ENCODE measurements around the gene TEKT1. TPM values are rescaled to one million over a fixed set of nuclear protein-coding genes. Genes with fewer than 3 reads are reported as not detected.
A peak's percentile ranks its signal among the peaks of the same experiment; 100 is the strongest.

TEKT1 gene
- polyA plus RNA-seq, 2 of the 4 experiments (the other 2 are of a cell fraction), result not detected

DNA sequence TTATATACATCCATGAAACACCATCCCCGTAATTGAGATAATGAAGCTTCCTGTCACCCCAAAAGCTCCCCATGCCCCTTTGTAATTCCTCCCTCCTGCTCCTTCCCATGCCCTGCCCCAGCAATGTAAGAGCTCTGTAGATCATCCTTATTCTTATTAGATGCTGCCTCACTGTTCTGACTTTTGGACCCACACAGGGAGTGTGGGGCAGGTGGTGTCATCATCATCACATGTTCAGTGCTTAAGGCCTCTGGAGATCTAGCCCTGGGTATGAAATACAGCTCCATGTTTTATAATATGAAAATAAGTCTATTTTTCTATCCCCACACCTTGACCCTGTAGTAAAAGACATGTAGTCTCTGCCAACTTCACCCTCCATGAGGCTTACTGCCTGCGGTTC lies 73.8 kb downstream of the TEKT1 start:
- no peak overlapping the region for H3K4me2 ChIP-seq
- no peaks in the 10 kb centered on the region for H3K9me3 ChIP-seq
- POLR2A ChIA-PET, result no interaction called here
- ATAC-seq (no peak), FAIRE-seq (peak; percentile 7), DNase-seq (ENCODE audit: low read depth in 1 of 2, low spot score in 1 of 2) (no peak)
- WGBS (ENCODE audit: missing lambda C conversion rate), result 57% methylated on average over 2 of the region's 2 CpGs
- no peak overlapping the region for H3K27ac ChIP-seq
- TF ChIP-seq HOXB5 (CRISPR knock-in tag; IDR thresholded peaks at IDR 0.05), result no peak
- no peak for TF ChIP-seq ESRRA (IDR thresholded peaks at IDR 0.05; ENCODE audit: borderline replicate concordance, low read length)
- TF ChIP-seq, protein P1, sequence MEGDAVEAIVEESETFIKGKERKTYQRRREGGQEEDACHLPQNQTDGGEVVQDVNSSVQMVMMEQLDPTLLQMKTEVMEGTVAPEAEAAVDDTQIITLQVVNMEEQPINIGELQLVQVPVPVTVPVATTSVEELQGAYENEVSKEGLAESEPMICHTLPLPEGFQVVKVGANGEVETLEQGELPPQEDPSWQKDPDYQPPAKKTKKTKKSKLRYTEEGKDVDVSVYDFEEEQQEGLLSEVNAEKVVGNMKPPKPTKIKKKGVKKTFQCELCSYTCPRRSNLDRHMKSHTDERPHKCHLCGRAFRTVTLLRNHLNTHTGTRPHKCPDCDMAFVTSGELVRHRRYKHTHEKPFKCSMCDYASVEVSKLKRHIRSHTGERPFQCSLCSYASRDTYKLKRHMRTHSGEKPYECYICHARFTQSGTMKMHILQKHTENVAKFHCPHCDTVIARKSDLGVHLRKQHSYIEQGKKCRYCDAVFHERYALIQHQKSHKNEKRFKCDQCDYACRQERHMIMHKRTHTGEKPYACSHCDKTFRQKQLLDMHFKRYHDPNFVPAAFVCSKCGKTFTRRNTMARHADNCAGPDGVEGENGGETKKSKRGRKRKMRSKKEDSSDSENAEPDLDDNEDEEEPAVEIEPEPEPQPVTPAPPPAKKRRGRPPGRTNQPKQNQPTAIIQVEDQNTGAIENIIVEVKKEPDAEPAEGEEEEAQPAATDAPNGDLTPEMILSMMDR (IDR thresholded peaks at IDR 0.05), result no peak
- TF ChIP-seq CHD4 (IDR thresholded peaks at IDR 0.05; ENCODE audit: borderline replicate concordance), result no peak
- TF ChIP-seq EHF (CRISPR knock-in tag; IDR thresholded peaks at IDR 0.05), result no peak
- TF ChIP-seq, protein P2, sequence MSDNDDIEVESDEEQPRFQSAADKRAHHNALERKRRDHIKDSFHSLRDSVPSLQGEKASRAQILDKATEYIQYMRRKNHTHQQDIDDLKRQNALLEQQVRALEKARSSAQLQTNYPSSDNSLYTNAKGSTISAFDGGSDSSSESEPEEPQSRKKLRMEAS (IDR thresholded peaks at IDR 0.05), result no peak
- no peak for TF ChIP-seq SREBF2 (IDR thresholded peaks at IDR 0.05)
- TF ChIP-seq RCOR1 (IDR thresholded peaks at IDR 0.05; ENCODE audit: low read depth, low read length), result no peak
- TF ChIP-seq, protein P3, sequence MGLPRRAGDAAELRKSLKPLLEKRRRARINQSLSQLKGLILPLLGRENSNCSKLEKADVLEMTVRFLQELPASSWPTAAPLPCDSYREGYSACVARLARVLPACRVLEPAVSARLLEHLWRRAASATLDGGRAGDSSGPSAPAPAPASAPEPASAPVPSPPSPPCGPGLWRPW (IDR thresholded peaks at IDR 0.05), result no peak
- no peak for TF ChIP-seq ZC3H11A (IDR thresholded peaks at IDR 0.05)
- TF ChIP-seq, protein P4, sequence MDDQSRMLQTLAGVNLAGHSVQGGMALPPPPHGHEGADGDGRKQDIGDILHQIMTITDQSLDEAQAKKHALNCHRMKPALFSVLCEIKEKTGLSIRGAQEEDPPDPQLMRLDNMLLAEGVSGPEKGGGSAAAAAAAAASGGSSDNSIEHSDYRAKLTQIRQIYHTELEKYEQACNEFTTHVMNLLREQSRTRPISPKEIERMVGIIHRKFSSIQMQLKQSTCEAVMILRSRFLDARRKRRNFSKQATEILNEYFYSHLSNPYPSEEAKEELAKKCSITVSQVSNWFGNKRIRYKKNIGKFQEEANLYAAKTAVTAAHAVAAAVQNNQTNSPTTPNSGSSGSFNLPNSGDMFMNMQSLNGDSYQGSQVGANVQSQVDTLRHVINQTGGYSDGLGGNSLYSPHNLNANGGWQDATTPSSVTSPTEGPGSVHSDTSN (IDR thresholded peaks at IDR 0.05), result no peak
- TF ChIP-seq, protein P5, sequence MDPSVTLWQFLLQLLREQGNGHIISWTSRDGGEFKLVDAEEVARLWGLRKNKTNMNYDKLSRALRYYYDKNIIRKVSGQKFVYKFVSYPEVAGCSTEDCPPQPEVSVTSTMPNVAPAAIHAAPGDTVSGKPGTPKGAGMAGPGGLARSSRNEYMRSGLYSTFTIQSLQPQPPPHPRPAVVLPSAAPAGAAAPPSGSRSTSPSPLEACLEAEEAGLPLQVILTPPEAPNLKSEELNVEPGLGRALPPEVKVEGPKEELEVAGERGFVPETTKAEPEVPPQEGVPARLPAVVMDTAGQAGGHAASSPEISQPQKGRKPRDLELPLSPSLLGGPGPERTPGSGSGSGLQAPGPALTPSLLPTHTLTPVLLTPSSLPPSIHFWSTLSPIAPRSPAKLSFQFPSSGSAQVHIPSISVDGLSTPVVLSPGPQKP (IDR thresholded peaks at IDR 0.05; ENCODE audit: low read depth, low read length), result no peak
- TF ChIP-seq TFCP2L1 (CRISPR knock-in tag; IDR thresholded peaks at IDR 0.05), result no peak
- TF ChIP-seq, protein P6, sequence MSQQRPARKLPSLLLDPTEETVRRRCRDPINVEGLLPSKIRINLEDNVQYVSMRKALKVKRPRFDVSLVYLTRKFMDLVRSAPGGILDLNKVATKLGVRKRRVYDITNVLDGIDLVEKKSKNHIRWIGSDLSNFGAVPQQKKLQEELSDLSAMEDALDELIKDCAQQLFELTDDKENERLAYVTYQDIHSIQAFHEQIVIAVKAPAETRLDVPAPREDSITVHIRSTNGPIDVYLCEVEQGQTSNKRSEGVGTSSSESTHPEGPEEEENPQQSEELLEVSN (IDR thresholded peaks at IDR 0.05; ENCODE audit: borderline replicate concordance, low read depth), result no peak
- no peak for TF ChIP-seq ZFP36 (IDR thresholded peaks at IDR 0.05; ENCODE audit: borderline replicate concordance, partially characterized antibody)
- TF ChIP-seq, protein P7, sequence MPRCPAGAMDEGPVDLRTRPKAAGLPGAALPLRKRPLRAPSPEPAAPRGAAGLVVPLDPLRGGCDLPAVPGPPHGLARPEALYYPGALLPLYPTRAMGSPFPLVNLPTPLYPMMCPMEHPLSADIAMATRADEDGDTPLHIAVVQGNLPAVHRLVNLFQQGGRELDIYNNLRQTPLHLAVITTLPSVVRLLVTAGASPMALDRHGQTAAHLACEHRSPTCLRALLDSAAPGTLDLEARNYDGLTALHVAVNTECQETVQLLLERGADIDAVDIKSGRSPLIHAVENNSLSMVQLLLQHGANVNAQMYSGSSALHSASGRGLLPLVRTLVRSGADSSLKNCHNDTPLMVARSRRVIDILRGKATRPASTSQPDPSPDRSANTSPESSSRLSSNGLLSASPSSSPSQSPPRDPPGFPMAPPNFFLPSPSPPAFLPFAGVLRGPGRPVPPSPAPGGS (IDR thresholded peaks at IDR 0.05), result no peak
- no peak overlapping the region for H3K4me3 ChIP-seq
- H3K4me1 ChIP-seq, result no peaks in the 10 kb centered on the region; the same call in 2 of the 3 replicates
- CTCF ChIA-PET, result interaction anchor here (0.8 kb wide), 1 partner anchor 86 kb away, joined by 3 read pairs; no protein-coding TSS in a partner anchor

DNA sequence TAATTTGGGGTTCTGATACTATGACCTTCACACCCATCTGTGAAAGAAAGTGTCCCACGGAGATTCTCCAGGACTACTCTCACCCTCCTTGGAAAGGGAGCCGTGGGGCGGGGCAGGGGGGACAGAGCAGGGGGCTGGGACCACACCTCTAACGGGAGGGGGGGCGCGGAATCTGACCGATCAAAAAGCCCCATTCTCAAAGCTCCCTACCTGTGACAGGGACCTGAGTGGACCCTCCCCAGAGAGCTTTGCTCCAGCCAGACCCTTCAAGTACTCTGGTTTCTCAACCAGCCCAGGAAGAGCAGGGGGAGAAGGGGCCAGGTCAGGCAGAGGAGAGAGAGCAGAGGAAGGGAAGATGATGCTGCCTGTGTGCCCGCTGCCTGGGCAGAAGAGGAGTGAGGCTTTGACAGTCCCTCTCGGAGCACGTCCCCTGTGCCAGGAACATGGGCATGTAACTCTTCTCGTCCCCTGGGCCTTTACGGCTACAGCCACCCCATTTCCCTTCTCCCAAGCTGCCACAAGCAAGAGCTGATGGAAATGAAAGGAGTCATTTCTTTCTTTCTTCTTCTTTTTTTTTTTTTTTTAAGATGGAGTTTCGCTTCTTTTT lies 75.0 kb downstream of the TEKT1 start:
- FAIRE-seq (no peak), DNase-seq (ENCODE audit: low read depth in 1 of 2, low spot score in 1 of 2) (no peak), ATAC-seq (no peak)
- peaks cover 6% of the 10 kb centered on the region; the same call in 1 of the 3 replicates for H3K4me1 ChIP-seq
- H3K4me3 ChIP-seq, result no peak overlapping the region
- POLR2A ChIA-PET, result no interaction called here
- CTCF ChIA-PET, result interaction anchor here (0.7 to 1.5 kb wide), 4 partner anchors 13 to 158 kb away, joined by 3 to 4 read pairs (median 3); no protein-coding TSS in a partner anchor
- H3K27ac ChIP-seq, result no peak overlapping the region
- H3K4me2 ChIP-seq, result no peak overlapping the region
- WGBS (ENCODE audit: missing lambda C conversion rate), result 57% methylated on average over 13 of the region's 13 CpGs
- no peak for TF ChIP-seq NFE2L2 (conservative IDR thresholded peaks at IDR 0.05; ENCODE audit: low read length)
- TF ChIP-seq SMC3 (IDR thresholded peaks at IDR 0.05), result no peak
- TF ChIP-seq KDM1A (IDR thresholded peaks at IDR 0.05; ENCODE audit: low read depth), result no peak
- TF ChIP-seq POLR2A (IDR thresholded peaks at IDR 0.05; ENCODE audit: low read length), result no peak
- no peak for TF ChIP-seq HOXB5 (CRISPR knock-in tag; IDR thresholded peaks at IDR 0.05)
- no peak for TF ChIP-seq HOXB13 (CRISPR knock-in tag; IDR thresholded peaks at IDR 0.05; ENCODE audit: low read depth)
- TF ChIP-seq, protein P2 (IDR thresholded peaks at IDR 0.05), result no peak
- no peak for TF ChIP-seq MYC (IDR thresholded peaks at IDR 0.05; ENCODE audit: borderline replicate concordance, low read length)
- TF ChIP-seq, protein P7 (IDR thresholded peaks at IDR 0.05), result no peak
- TF ChIP-seq CEBPB (IDR thresholded peaks at IDR 0.05), result no peak
- no peak for TF ChIP-seq FOXS1 (CRISPR knock-in tag; IDR thresholded peaks at IDR 0.05)
- TF ChIP-seq FOSB (CRISPR knock-in tag; IDR thresholded peaks at IDR 0.05), result no peak
- no peak for TF ChIP-seq RCOR1 (IDR thresholded peaks at IDR 0.05; ENCODE audit: low read depth, low read length)
- no peaks in the 10 kb centered on the region for H3K9me3 ChIP-seq

Measured in A549 (cell line).